GM18526 (cell line): ENCODE data around the gene WAC.

Experiments used
- POLR2A ChIP-seq: IDR thresholded peaks from 3 replicates; pipeline ENCODE4 v1.6.1; 2011; ENCODE audit not compliant: insufficient read length; ENCODE audit errors: extremely low read depth

WAC gene

GRCh38 chr10:28666751-28667467, 134.0 kb downstream of the WAC start:
- no peak for TF ChIP-seq POLR2A

- no peak for TF ChIP-seq POLR2A
Observed at GRCh38 chr10:28668363-28669226, 135.7 kb downstream of the WAC start.

- TF ChIP-seq POLR2A: no peak
Observed at GRCh38 chr10:28669227-28670173, 136.6 kb downstream of the WAC start.
